K562 (cell line): ENCODE results near the gene BHLHE40. TPM values are rescaled to one million over a fixed set of nuclear protein-coding genes. Genes with fewer than 3 reads are reported as not detected.

Source experiments
- ARID1B ChIP-seq: fragments of 450-650 bp; IDR thresholded peaks from 2 replicates; pipeline ENCODE4 v1.6.1; 2016; ENCODE audit warnings: antibody characterized with exemption, mild to moderate bottlenecking, inconsistent platforms
- BACH1 ChIP-seq: fragments of 200-800 bp; sonication (Bioruptor generic); IDR thresholded peaks from 2 replicates; pipeline ENCODE4 v1.6.1; 2016; ENCODE audit warnings: missing genetic modification characterization, missing compliant biosample characterization
- CTBP1 ChIP-seq: fragments of 450-650 bp; IDR thresholded peaks from 2 replicates; pipeline ENCODE4 v1.6.1; 2016; ENCODE audit warnings: borderline replicate concordance
- DPF2 ChIP-seq: fragments of 450-650 bp; IDR thresholded peaks from 2 replicates; pipeline ENCODE4 v1.6.1; 2016
- KLF1 ChIP-seq: fragments of 450-650 bp; IDR thresholded peaks from 2 replicates; pipeline ENCODE4 v1.6.1; 2016; ENCODE audit warnings: missing genetic modification characterization, missing compliant biosample characterization
- MCM2 ChIP-seq: fragments of 450-650 bp; IDR thresholded peaks from 2 replicates; pipeline ENCODE4 v1.6.1; 2017; ENCODE audit warnings: low read depth, mild to moderate bottlenecking
- NCOA6 ChIP-seq: fragments of 450-650 bp; IDR thresholded peaks from 2 replicates; pipeline ENCODE4 v1.6.1; 2017; ENCODE audit warnings: mild to moderate bottlenecking
- NR4A1 ChIP-seq, 2 experiments: fragments of 250-450 bp in 1 of 2; fragments of 450-650 bp in 1 of 2; sonication (Bioruptor Pico) in 1 of 2; IDR thresholded peaks; 2 replicates each; pipeline versions ENCODE4 v1.4.0 to v1.6.1; 2016 to 2020; ENCODE audit warnings: mild to moderate bottlenecking in 2 of 2, missing compliant biosample characterization in 1 of 2, missing genetic modification characterization in 1 of 2, moderate library complexity in 1 of 2
- NUFIP1 ChIP-seq: fragments of 450-650 bp; IDR thresholded peaks from 2 replicates; pipeline ENCODE4 v1.6.1; 2018; ENCODE audit not compliant: partially characterized antibody
- POLR3A ChIP-seq: IDR thresholded peaks from 2 replicates; pipeline ENCODE4 v1.6.1; 2011; ENCODE audit warnings: borderline replicate concordance, mild to moderate bottlenecking, moderate library complexity; ENCODE audit not compliant: insufficient read length, insufficient read depth; ENCODE audit errors: extremely low read depth
- RBBP5 ChIP-seq: fragments of 200-600 bp; sonication (generic); IDR thresholded peaks from 2 replicates; pipeline ENCODE4 v1.6.1; 2012; ENCODE audit warnings: borderline replicate concordance, mild to moderate bottlenecking, low read length, control low read depth, inconsistent platforms; ENCODE audit not compliant: insufficient read depth, poor library complexity, severe bottlenecking
- RFX1 ChIP-seq: fragments of 450-650 bp; IDR thresholded peaks from 2 replicates; pipeline ENCODE4 v1.6.1; 2016; ENCODE audit warnings: mild to moderate bottlenecking, moderate library complexity
- RHOXF2B ChIP-seq: fragments of 250-450 bp; sonication (Bioruptor Pico); conservative IDR thresholded peaks from 2 replicates; pipeline ENCODE4 v1.5.1; 2021
- SIRT6 ChIP-seq: IDR thresholded peaks from one replicate; pipeline ENCODE4 v1.6.1; 2012; ENCODE audit warnings: low read depth, mild to moderate bottlenecking, control low read depth, inconsistent platforms, low read length, moderate library complexity
- TAF9B ChIP-seq: fragments of 450-650 bp; IDR thresholded peaks from 2 replicates; pipeline ENCODE4 v1.6.1; 2018; ENCODE audit warnings: mild to moderate bottlenecking; ENCODE audit not compliant: partially characterized antibody
- THAP7 ChIP-seq: fragments of 250-450 bp; sonication (Bioruptor Pico); IDR thresholded peaks from 2 replicates; pipeline ENCODE4 v1.5.0; 2021
- ZBTB2 ChIP-seq: fragments of 450-650 bp; IDR thresholded peaks from 2 replicates; pipeline ENCODE4 v1.6.1; 2016; ENCODE audit warnings: antibody characterized with exemption
- ZBTB7A ChIP-seq: IDR thresholded peaks from 2 replicates; pipeline ENCODE4 v1.6.1; 2011; ENCODE audit warnings: low read depth, mild to moderate bottlenecking, low read length, moderate library complexity, borderline replicate concordance; ENCODE audit not compliant: control insufficient read depth
- ZC3H8 ChIP-seq: fragments of 450-650 bp; IDR thresholded peaks from 2 replicates; pipeline ENCODE4 v1.6.1; 2017
- ZFP30 ChIP-seq: fragments of 250-450 bp; sonication (Bioruptor Pico); IDR thresholded peaks from 2 replicates; pipeline ENCODE4 v1.8.0; 2022; ENCODE audit warnings: moderate library complexity, mild to moderate bottlenecking, inconsistent platforms, borderline replicate concordance
- ZFP36 ChIP-seq: fragments of 150-350 bp; IDR thresholded peaks from 2 replicates; pipeline ENCODE4 v1.6.1; 2018; ENCODE audit warnings: low read length, low read depth; ENCODE audit not compliant: partially characterized antibody
- ZKSCAN8 ChIP-seq: fragments of 200-800 bp; sonication (Bioruptor generic); IDR thresholded peaks from 2 replicates; pipeline ENCODE4 v1.6.1; 2016; ENCODE audit warnings: missing genetic modification characterization, missing compliant biosample characterization
- ZNF12 ChIP-seq: sonication (generic); formaldehyde crosslinking; IDR thresholded peaks from 2 replicates; pipeline ENCODE4 v1.4.0; 2020; ENCODE audit warnings: mild to moderate bottlenecking, missing genetic modification reagents
- ZNF121 ChIP-seq: sonication (generic); formaldehyde crosslinking; conservative IDR thresholded peaks from 2 replicates; pipeline ENCODE4 v1.8.0; 2022; ENCODE audit warnings: missing genetic modification reagents
- ZNF444 ChIP-seq: fragments of 250-450 bp; sonication (Bioruptor Pico); IDR thresholded peaks from 2 replicates; pipeline ENCODE4 v1.4.0; 2020; ENCODE audit warnings: mild to moderate bottlenecking, moderate library complexity
- ZNF584 ChIP-seq: fragments of 200-800 bp; sonication (Bioruptor generic); IDR thresholded peaks from 2 replicates; pipeline ENCODE4 v1.6.1; 2016; ENCODE audit warnings: low read depth, mild to moderate bottlenecking, missing genetic modification characterization, missing compliant biosample characterization
- polyA plus RNA-seq, 8 experiments: library from polyadenylated mRNA; depleted of rRNA in 4 of 8; stranded (reverse) in 5 of 8; unstranded in 3 of 8; fragments of >200 nt; fragmentation: Nextera tagmentation in 2 of 8; fragmentation: Illumina TruSeq in 1 of 8; extraction: Ambion mirVana in 2 of 8; extraction: Trizol in 1 of 8; gene quantifications; 2 replicates each; pipeline versions ENCODE4 v1.2.1 to v1.2.3, GENCODE V29; 2011 to 2014; ENCODE audit warnings: inconsistent platforms in 1 of 8, missing spikeins in 1 of 8
- total RNA-seq, 7 experiments: library from RNA; depleted of rRNA in 6 of 7; stranded (reverse); fragments of >200 nt in 6 of 7; fragmentation: Illumina TruSeq in 2 of 7; extraction: Trizol in 2 of 7; gene quantifications; 2 replicates each; pipeline versions ENCODE4 v1.2.1 to v1.2.3, GENCODE V29; 2011 to 2021; ENCODE audit warnings: low replicate concordance in 1 of 7
- TF ChIP-seq, protein P1 (sequence below): sonication (generic); formaldehyde crosslinking; IDR thresholded peaks from 2 replicates; pipeline ENCODE4 v1.8.0; 2022; ENCODE audit warnings: mild to moderate bottlenecking, low read depth, missing genetic modification reagents

The BHLHE40 gene
- total and polyA plus RNA-seq, 9 of the 15 experiments (the other 6 are each of a cell fraction or from before 2014, with no cell fraction given): 12.0 to 83.9 (median 31.4) TPM

- no peak for TF ChIP-seq ZFP30 (CRISPR knock-in tag)
- no peak for TF ChIP-seq NUFIP1
- TF ChIP-seq RFX1: no peak
- TF ChIP-seq BACH1: peak; percentile 65
- no peak for TF ChIP-seq ZNF444
- TF ChIP-seq ZNF12 (CRISPR knock-in tag): no peak
- TF ChIP-seq NR4A1 (CRISPR knock-in tag; IDR thresholded peaks at IDR 0.05): no peak
- TF ChIP-seq NR4A1 (tag; IDR thresholded peaks at IDR 0.05): no peak
- TF ChIP-seq ZFP36: peak; percentile 52
- no peak for TF ChIP-seq RHOXF2B (CRISPR knock-in tag)
- no peak for TF ChIP-seq SIRT6
- TF ChIP-seq ZBTB2: peak; percentile 57; the same call in 1 of the 2 replicates
- TF ChIP-seq RBBP5: no peak
- TF ChIP-seq, protein P1, sequence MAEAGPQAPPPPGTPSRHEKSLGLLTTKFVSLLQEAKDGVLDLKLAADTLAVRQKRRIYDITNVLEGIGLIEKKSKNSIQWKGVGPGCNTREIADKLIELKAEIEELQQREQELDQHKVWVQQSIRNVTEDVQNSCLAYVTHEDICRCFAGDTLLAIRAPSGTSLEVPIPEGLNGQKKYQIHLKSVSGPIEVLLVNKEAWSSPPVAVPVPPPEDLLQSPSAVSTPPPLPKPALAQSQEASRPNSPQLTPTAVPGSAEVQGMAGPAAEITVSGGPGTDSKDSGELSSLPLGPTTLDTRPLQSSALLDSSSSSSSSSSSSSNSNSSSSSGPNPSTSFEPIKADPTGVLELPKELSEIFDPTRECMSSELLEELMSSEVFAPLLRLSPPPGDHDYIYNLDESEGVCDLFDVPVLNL: no peak
- TF ChIP-seq THAP7 (CRISPR knock-in tag): no peak
- TF ChIP-seq KLF1: no peak
- peak; percentile 83 for TF ChIP-seq DPF2
- TF ChIP-seq TAF9B: peak; percentile 43
- no peak for TF ChIP-seq MCM2
- no peak for TF ChIP-seq POLR3A
- no peak for TF ChIP-seq ZKSCAN8 (CRISPR knock-in tag)
- no peak for TF ChIP-seq ZC3H8
- TF ChIP-seq ZNF584: no peak
- no peak for TF ChIP-seq ZBTB7A
- TF ChIP-seq ZNF121 (CRISPR knock-in tag): no peak
- TF ChIP-seq CTBP1: peak; percentile 38; the same call in 1 of the 2 replicates
- TF ChIP-seq NCOA6: no peak
- peak; percentile 75 for TF ChIP-seq ARID1B
Measured at GRCh38 chr3:4963669-4964570, 15.3 kb upstream of the BHLHE40 start (continued).
